ENCODE results near the gene ADGRV1.

DNA sequence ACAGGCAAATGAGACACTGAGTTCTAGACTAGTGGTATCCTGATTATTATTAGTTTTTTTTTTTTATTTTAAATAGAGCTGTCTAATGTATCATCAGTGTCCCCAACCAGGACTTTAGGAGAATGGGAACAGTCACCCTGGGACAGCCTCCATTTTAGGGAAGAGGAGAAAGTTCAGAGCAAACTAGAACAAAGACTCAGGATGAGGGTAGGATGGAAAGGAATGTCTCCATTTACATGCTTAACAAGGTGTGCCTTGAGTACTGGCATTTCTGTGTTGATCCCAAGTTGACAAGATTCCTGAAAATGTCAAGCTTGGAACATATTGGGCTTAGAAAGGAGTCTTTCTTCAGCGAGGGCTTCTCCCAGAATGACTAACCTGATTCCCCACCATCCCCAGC, 601.0 kb downstream of the ADGRV1 start:
- no peak for TF ChIP-seq POLR2A (IDR thresholded peaks at IDR 0.05)
- TF ChIP-seq, protein P1, sequence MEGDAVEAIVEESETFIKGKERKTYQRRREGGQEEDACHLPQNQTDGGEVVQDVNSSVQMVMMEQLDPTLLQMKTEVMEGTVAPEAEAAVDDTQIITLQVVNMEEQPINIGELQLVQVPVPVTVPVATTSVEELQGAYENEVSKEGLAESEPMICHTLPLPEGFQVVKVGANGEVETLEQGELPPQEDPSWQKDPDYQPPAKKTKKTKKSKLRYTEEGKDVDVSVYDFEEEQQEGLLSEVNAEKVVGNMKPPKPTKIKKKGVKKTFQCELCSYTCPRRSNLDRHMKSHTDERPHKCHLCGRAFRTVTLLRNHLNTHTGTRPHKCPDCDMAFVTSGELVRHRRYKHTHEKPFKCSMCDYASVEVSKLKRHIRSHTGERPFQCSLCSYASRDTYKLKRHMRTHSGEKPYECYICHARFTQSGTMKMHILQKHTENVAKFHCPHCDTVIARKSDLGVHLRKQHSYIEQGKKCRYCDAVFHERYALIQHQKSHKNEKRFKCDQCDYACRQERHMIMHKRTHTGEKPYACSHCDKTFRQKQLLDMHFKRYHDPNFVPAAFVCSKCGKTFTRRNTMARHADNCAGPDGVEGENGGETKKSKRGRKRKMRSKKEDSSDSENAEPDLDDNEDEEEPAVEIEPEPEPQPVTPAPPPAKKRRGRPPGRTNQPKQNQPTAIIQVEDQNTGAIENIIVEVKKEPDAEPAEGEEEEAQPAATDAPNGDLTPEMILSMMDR (IDR thresholded peaks at IDR 0.05): no peak
